Keratinocyte (primary cell): ENCODE measurements around the gene PDE6G.

ENCODE experiments used
- CTCF ChIP-seq, 3 experiments: IDR thresholded peaks in 1 of 3; conservative IDR thresholded peaks in 1 of 3; optimal IDR thresholded peaks in 1 of 3; 2 replicates in 2 of 3; 3 replicates in 1 of 3; pipeline versions ENCODE3 to v1.5.1; 2011; ENCODE audit warnings: low read length in 3 of 3, mild to moderate bottlenecking in 3 of 3, moderate library complexity in 2 of 3, control low read depth in 1 of 3, inconsistent platforms in 1 of 3; ENCODE audit not compliant: insufficient read depth in 2 of 3; ENCODE audit errors: extremely low read depth in 1 of 3
- EZH2 ChIP-seq: IDR thresholded peaks from one replicate; pipeline ENCODE4 v1.6.1; 2012; ENCODE audit warnings: inconsistent platforms, mild to moderate bottlenecking, low read length, moderate library complexity

GRCh38 chr17:81665205-81666091, 9.1 kb upstream of the PDE6G start:
- TF ChIP-seq EZH2 (no peak), CTCF (optimal IDR thresholded peaks at IDR 0.05 in 1 of 3, IDR thresholded peaks at IDR 0.05 in 1 of 3, conservative IDR thresholded peaks at IDR 0.05 in 1 of 3; ENCODE audit: extremely low read depth in 1 of 3, insufficient read depth in 2 of 3, low read length in 3 of 3) (no peak)
